ENCODE measurements around the gene OR2S2. TPM values are rescaled to one million over a fixed set of nuclear protein-coding genes. Genes with fewer than 3 reads are reported as not detected.
"Not testable (repeated sequence)": the region's sequence is repeated elsewhere in the genome, so short reads cannot be mapped to it uniquely, and the experiment has no call there.

The OR2S2 gene
- total RNA-seq, 2 experiments from 2014 or later = not detected

DNA sequence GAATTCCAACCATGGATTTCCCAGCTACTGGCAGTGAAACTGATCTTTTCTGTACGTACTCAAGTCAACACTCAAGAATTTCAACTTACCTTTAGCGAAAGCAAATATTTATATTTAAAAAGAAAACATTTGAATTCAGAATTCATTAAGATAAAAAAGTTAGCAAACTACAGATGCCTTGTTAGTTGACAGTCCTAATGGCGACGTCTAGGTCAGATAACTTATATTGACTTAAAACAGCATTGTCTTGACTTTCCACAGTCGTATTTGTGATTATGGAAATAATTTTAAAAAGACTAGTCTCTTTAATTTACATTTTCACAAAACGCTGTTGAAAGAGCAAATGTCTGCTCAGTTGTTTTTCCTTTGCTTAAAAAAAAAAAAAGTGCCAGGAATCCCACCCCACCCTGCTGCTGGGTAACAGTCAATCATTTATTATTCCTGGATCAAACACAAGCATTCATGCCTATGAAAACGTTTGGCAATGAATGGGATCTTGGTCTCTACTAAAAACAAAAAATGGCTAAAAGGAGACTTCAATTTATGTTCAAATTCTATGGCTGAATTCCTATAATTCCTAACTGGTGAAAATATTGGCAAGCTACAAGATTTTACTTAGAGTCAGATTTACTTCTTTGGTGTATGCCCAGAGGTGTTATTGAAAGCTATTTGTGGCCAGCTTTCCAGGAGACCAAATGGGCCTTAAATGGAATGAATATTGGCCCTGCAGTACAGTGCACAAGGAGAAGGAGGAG lies 22.0 kb downstream of the OR2S2 start:
- H3K36me3 ChIP-seq (ENCODE audit: insufficient read depth, low read length) = no peaks in the 10 kb centered on the region
- POLR2A ChIA-PET = no interaction called here
- peaks cover 68% of the 10 kb centered on the region for H3K4me1 Mint-ChIP-seq (ENCODE audit: low read depth)
- no peak overlapping the region for H3K4me3 ChIP-seq (ENCODE audit: low read length)
- H3K27ac Mint-ChIP-seq = no peak overlapping the region
- DNase-seq (no peak), ATAC-seq (ENCODE audit: poor library complexity) (no peak)
- TF ChIP-seq CTCF (IDR thresholded peaks at IDR 0.05) = no peak
- no peaks in the 10 kb centered on the region for H3K36me3 Mint-ChIP-seq (ENCODE audit: low read depth)
- CTCF ChIA-PET = no interaction called here
- intact Hi-C loops (cut with DNase I, micrococcal nuclease) = no loop called here
- H3K4me3 Mint-ChIP-seq = no peak overlapping the region
- H3K27me3 Mint-ChIP-seq = no peaks in the 10 kb centered on the region
- no peaks in the 10 kb centered on the region for H3K9me3 ChIP-seq (ENCODE audit: control insufficient read depth in 1 of 2, insufficient read depth in 1 of 2, low read length in 2 of 2)
- H3K9me3 Mint-ChIP-seq = peaks cover 2% of the 10 kb centered on the region
- H3K27me3 ChIP-seq (ENCODE audit: control insufficient read depth in 1 of 2, insufficient read depth in 2 of 2, low read length in 2 of 2) = no peaks in the 10 kb centered on the region
- H3K4me1 ChIP-seq (ENCODE audit: insufficient read depth, low read length) = peaks cover 34% of the 10 kb centered on the region
- H3K27ac ChIP-seq (ENCODE audit: low read depth in 1 of 2, low read length in 2 of 2) = no peak overlapping the region

DNA sequence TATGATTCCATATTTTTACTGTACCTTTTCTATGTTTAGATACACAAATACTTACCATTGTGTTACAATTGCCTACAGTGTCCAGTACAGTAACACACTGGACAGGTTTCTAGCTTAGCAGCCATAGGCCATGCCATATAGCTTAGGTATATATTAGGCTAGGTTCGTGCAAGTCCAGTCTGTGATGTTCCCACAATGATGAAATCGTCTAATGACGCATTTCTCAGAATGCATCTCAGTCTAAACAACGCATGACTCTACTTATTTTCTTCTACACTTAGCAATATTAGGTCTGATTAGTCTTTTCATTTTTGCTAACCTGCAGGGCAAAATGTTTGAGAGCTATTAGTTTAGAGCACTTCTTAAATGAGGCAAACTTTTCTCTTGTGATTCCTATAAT lies 22.7 kb downstream of the OR2S2 start:
- no peak for ATAC-seq (ENCODE audit: poor library complexity)

DNA sequence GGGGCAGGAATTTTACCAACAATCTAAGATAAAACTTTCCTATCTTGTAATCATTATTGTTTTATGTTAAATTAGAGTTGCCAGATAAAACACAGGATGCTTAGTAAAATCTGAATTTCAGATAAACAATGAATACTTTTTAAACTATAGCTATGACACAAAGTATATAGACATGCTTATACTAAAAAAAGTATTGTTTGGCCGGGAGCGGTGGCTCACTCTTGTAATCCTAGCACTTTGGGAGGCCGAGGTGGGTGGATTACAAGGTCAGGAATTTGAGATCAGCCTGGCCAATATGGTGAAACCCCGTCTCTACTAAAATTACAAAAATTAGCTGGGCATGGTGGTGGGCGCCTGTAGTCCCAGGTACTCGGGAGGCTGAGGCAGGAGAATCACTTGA lies 23.9 kb downstream of the OR2S2 start:
- H3K9me3 Mint-ChIP-seq; intact Hi-C loops (cut with DNase I, micrococcal nuclease); H3K4me3 Mint-ChIP-seq; CTCF ChIA-PET; H3K4me3 ChIP-seq (ENCODE audit: low read length); DNase-seq; H3K36me3 ChIP-seq (ENCODE audit: insufficient read depth, low read length); H3K9me3 ChIP-seq (ENCODE audit: control insufficient read depth in 1 of 2, insufficient read depth in 1 of 2, low read length in 2 of 2); H3K27ac Mint-ChIP-seq; H3K36me3 Mint-ChIP-seq (ENCODE audit: low read depth); ATAC-seq (ENCODE audit: poor library complexity); H3K27me3 ChIP-seq (ENCODE audit: control insufficient read depth in 1 of 2, insufficient read depth in 2 of 2, low read length in 2 of 2); H3K27me3 Mint-ChIP-seq; H3K27ac ChIP-seq (ENCODE audit: low read depth in 1 of 2, low read length in 2 of 2): not testable (repeated sequence)
- H3K4me1 Mint-ChIP-seq (ENCODE audit: low read depth) = peaks cover 57% of the 10 kb centered on the region
- H3K4me1 ChIP-seq (ENCODE audit: insufficient read depth, low read length) = peaks cover 18% of the 10 kb centered on the region
- POLR2A ChIA-PET = interaction anchor here (1.1 kb wide), 1 partner anchor 25 kb away, joined by 3 read pairs; no protein-coding TSS in a partner anchor

More for the DNA sequence above, 22.7 kb downstream of the OR2S2 start:
- Mint-ChIP-seq H3K4me3 (no peak overlapping the region), H3K4me1 (ENCODE audit: low read depth) (peaks cover 68% of the 10 kb centered on the region), H3K27ac (no peak overlapping the region), H3K9me3 (peaks cover 2% of the 10 kb centered on the region), H3K27me3 (no peaks in the 10 kb centered on the region), H3K36me3 (ENCODE audit: low read depth) (no peaks in the 10 kb centered on the region)
- Histone ChIP-seq H3K36me3 (ENCODE audit: insufficient read depth, low read length) (no peaks in the 10 kb centered on the region), H3K27ac (ENCODE audit: low read depth in 1 of 2, low read length in 2 of 2) (no peak overlapping the region), H3K4me3 (ENCODE audit: low read length) (no peak overlapping the region), H3K27me3 (ENCODE audit: control insufficient read depth in 1 of 2, insufficient read depth in 2 of 2, low read length in 2 of 2) (no peaks in the 10 kb centered on the region), H3K4me1 (ENCODE audit: insufficient read depth, low read length) (peaks cover 27% of the 10 kb centered on the region), H3K9me3 (ENCODE audit: control insufficient read depth in 1 of 2, insufficient read depth in 1 of 2, low read length in 2 of 2) (no peaks in the 10 kb centered on the region)
- no peak for TF ChIP-seq CTCF (IDR thresholded peaks at IDR 0.05)
- DNase-seq = no peak
- ChIA-PET CTCF (no interaction called here), POLR2A (no interaction called here)
- intact Hi-C loops (cut with DNase I, micrococcal nuclease) = no loop called here
